Fibroblast of lung (primary cell): Measurements from ENCODE around the gene ARID1B. TPM values are rescaled to one million over a fixed set of nuclear protein-coding genes. Genes with fewer than 3 reads are reported as not detected.

ENCODE experiments used
- DNase-seq, 2 donors: peaks; one replicate each; pipeline versions ENCODE4 v3.0.0 to v3.0.0-alpha.2; 2010; ENCODE audit warnings: low read depth in 2 of 2
- H2AFZ ChIP-seq: 2 replicates; pipeline ENCODE4 v1.5.1; 2012; ENCODE audit warnings: low read length, control low read depth, inconsistent platforms
- H3K27ac ChIP-seq: 2 replicates; pipeline ENCODE4 v1.5.1; 2011; ENCODE audit warnings: low read length, control low read depth; ENCODE audit not compliant: insufficient read depth
- H3K27me3 ChIP-seq: 2 replicates; pipeline ENCODE4 v1.5.1; 2011; ENCODE audit warnings: mild to moderate bottlenecking, low read length; ENCODE audit not compliant: control insufficient read depth, insufficient read depth
- H3K36me3 ChIP-seq: 2 replicates; pipeline ENCODE4 v1.5.1; 2011; ENCODE audit warnings: low read length; ENCODE audit not compliant: control insufficient read depth, insufficient read depth
- H3K4me1 ChIP-seq: 2 replicates; pipeline ENCODE4 v1.5.1; 2011; ENCODE audit warnings: low read length; ENCODE audit not compliant: control insufficient read depth, insufficient read depth; ENCODE audit errors: extremely low read depth
- H3K4me2 ChIP-seq: 2 replicates; pipeline ENCODE4 v1.5.1; 2011; ENCODE audit warnings: low read length, control low read depth; ENCODE audit not compliant: insufficient read depth; ENCODE audit errors: extremely low read depth
- H3K4me3 ChIP-seq, 4 experiments: fragments of 200-600 bp in 1 of 4; sonication (generic) in 1 of 4; replicated peaks in 1 of 4; 2 replicates each; pipeline ENCODE4 v1.5.1; 2011 to 2016; ENCODE audit warnings: low read length in 4 of 4, low read depth in 3 of 4, mild to moderate bottlenecking in 3 of 4, control low read depth in 2 of 4, inconsistent platforms in 1 of 4, mixed read lengths in 1 of 4; ENCODE audit not compliant: insufficient read depth in 1 of 4; ENCODE audit errors: control extremely low read depth in 1 of 4
- H3K79me2 ChIP-seq: 2 replicates; pipeline ENCODE4 v1.5.1; 2012; ENCODE audit warnings: mild to moderate bottlenecking, low read length, inconsistent platforms; ENCODE audit not compliant: control insufficient read depth, insufficient read depth
- H3K9ac ChIP-seq: 2 replicates; pipeline ENCODE4 v1.5.1; 2011; ENCODE audit warnings: mild to moderate bottlenecking, low read length, control low read depth; ENCODE audit not compliant: insufficient read depth
- H3K9me3 ChIP-seq: 2 replicates; pipeline ENCODE4 v1.5.1; 2012; ENCODE audit warnings: low read depth, low read length; ENCODE audit not compliant: control insufficient read depth, insufficient read depth
- H4K20me1 ChIP-seq: 2 replicates; pipeline ENCODE4 v1.5.1; 2011; ENCODE audit warnings: low read length; ENCODE audit not compliant: control insufficient read depth, insufficient read depth; ENCODE audit errors: extremely low read depth
- CTCF ChIP-seq, 2 donors: IDR thresholded peaks in 1 of 2; conservative IDR thresholded peaks in 1 of 2; 1 replicate in 1 of 2; 2 replicates in 1 of 2; pipeline ENCODE4 v1.5.1; 2011 to 2012; ENCODE audit warnings: low read length in 2 of 2, control low read depth in 1 of 2, inconsistent platforms in 1 of 2, low read depth in 1 of 2, mild to moderate bottlenecking in 1 of 2
- EZH2 ChIP-seq: IDR thresholded peaks from 2 replicates; pipeline ENCODE4 v1.5.1; 2012; ENCODE audit warnings: low read length, control low read depth, mild to moderate bottlenecking; ENCODE audit errors: missing control alignments
- polyA plus RNA-seq, 2 donors: library from polyadenylated mRNA; depleted of rRNA in 1 of 2; stranded (reverse) in 1 of 2; unstranded in 1 of 2; fragments of >200 nt; gene quantifications; 2 replicates each; pipeline ENCODE4 v1.2.1, GENCODE V29; 2011 to 2012; ENCODE audit warnings: missing spikeins in 1 of 2
- total RNA-seq: library from RNA; depleted of rRNA; stranded (reverse); fragments of >200 nt; gene quantifications from 2 replicates; pipeline ENCODE4 v1.2.1, GENCODE V29; 2014

Gene ARID1B
- total and polyA plus RNA-seq, 2 donors (not counting 1 experiment from before 2014, with no cell fraction given) = 15.4 to 41.9 TPM

GRCh38 chr6:157169656-157170055 is 392.5 kb downstream of the ARID1B start:
- Histone ChIP-seq H3K79me2 (no peaks in the 10 kb centered on the region), H3K4me3 (no peak overlapping the region), H3K27me3 (no peaks in the 10 kb centered on the region), H3K4me1 (no peaks in the 10 kb centered on the region), H3K36me3 (peaks cover 3% of the 10 kb centered on the region), H4K20me1 (no peaks in the 10 kb centered on the region), H2AFZ (no peak overlapping the region), H3K9ac (no peak overlapping the region), H3K9me3 (no peaks in the 10 kb centered on the region), H3K4me2 (no peak overlapping the region), H3K27ac (no peak overlapping the region)
- peak in 1 of 2 donors; percentile 54 for DNase-seq
- TF ChIP-seq EZH2 (no peak), CTCF (conservative IDR thresholded peaks at IDR 0.05 in 1 of 2, IDR thresholded peaks at IDR 0.05 in 1 of 2; ENCODE audit: low read depth in 1 of 2, low read length in 2 of 2) (no peak)

GRCh38 chr6:157170535-157170934 is 393.4 kb downstream of the ARID1B start:
- no peak for DNase-seq
- H3K9me3 ChIP-seq = no peaks in the 10 kb centered on the region
- no peak for TF ChIP-seq EZH2
- no peak for TF ChIP-seq CTCF (conservative IDR thresholded peaks at IDR 0.05 in 1 of 2, IDR thresholded peaks at IDR 0.05 in 1 of 2; ENCODE audit: low read depth in 1 of 2, low read length in 2 of 2)
- no peaks in the 10 kb centered on the region for H3K79me2 ChIP-seq
- no peak overlapping the region for H2AFZ ChIP-seq
- peaks cover 3% of the 10 kb centered on the region for H3K36me3 ChIP-seq
- no peaks in the 10 kb centered on the region for H3K27me3 ChIP-seq
- no peak overlapping the region for H3K4me2 ChIP-seq
- no peaks in the 10 kb centered on the region for H3K4me1 ChIP-seq
- no peaks in the 10 kb centered on the region for H4K20me1 ChIP-seq
- no peak overlapping the region for H3K27ac ChIP-seq
- no peak overlapping the region for H3K9ac ChIP-seq
- H3K4me3 ChIP-seq = no peak overlapping the region

- Histone ChIP-seq H3K9me3 (no peaks in the 10 kb centered on the region), H3K27me3 (no peaks in the 10 kb centered on the region), H3K27ac (no peak overlapping the region), H3K4me1 (no peaks in the 10 kb centered on the region), H3K79me2 (no peaks in the 10 kb centered on the region), H3K4me2 (no peak overlapping the region), H3K36me3 (peaks cover 3% of the 10 kb centered on the region), H4K20me1 (no peaks in the 10 kb centered on the region), H3K4me3 (no peak overlapping the region), H3K9ac (no peak overlapping the region), H2AFZ (no peak overlapping the region)
- no peak for DNase-seq
- TF ChIP-seq EZH2 (no peak), CTCF (conservative IDR thresholded peaks at IDR 0.05 in 1 of 2, IDR thresholded peaks at IDR 0.05 in 1 of 2; ENCODE audit: low read depth in 1 of 2, low read length in 2 of 2) (no peak)
Measured at GRCh38 chr6:157171801-157172200, 394.6 kb downstream of the ARID1B start.
